ENCODE results near the gene PRPF6. TPM values are rescaled to one million over a fixed set of nuclear protein-coding genes. Genes with fewer than 3 reads are reported as not detected.

Gene PRPF6
- total and polyA plus RNA-seq, 2 of the 13 experiments (the other 11 are each of a cell fraction or from before 2014, with no cell fraction given), result 63.7 to 101 TPM

- TF ChIP-seq CEBPB (IDR thresholded peaks at IDR 0.05; ENCODE audit: borderline replicate concordance, low read depth, low read length) (no peak), PLSCR1 (CRISPR knock-in tag; IDR thresholded peaks at IDR 0.05; ENCODE audit: borderline replicate concordance) (no peak), FOXC1 (CRISPR knock-in tag; IDR thresholded peaks at IDR 0.05; ENCODE audit: borderline replicate concordance) (0 out of 2 replicates have a peak, but pooled peaks have one; percentile 46), RORA (CRISPR knock-in tag; IDR thresholded peaks at IDR 0.05) (no peak), ZNF672 (CRISPR knock-in tag; IDR thresholded peaks at IDR 0.05) (peak; percentile 61; the same call in 1 of the 2 replicates), ELF4 (CRISPR knock-in tag; IDR thresholded peaks at IDR 0.05; ENCODE audit: borderline replicate concordance) (no peak), GPN1 (CRISPR knock-in tag; IDR thresholded peaks at IDR 0.05; ENCODE audit: borderline replicate concordance) (no peak), ZSCAN5A (CRISPR knock-in tag; IDR thresholded peaks at IDR 0.05; ENCODE audit: borderline replicate concordance) (no peak), ZNF691 (CRISPR knock-in tag; IDR thresholded peaks at IDR 0.05; ENCODE audit: borderline replicate concordance, low read depth) (peak; percentile 61; the same call in 1 of the 2 replicates), MIXL1 (CRISPR knock-in tag; IDR thresholded peaks at IDR 0.05) (no peak), EZH2 (conservative IDR thresholded peaks at IDR 0.05; ENCODE audit: low read depth, low read length) (no peak), ZBTB2 (CRISPR knock-in tag; IDR thresholded peaks at IDR 0.05; ENCODE audit: low read depth) (no peak), ZNF547 (CRISPR knock-in tag; IDR thresholded peaks at IDR 0.05) (peak; percentile 58; the same call in 1 of the 2 replicates), SP5 (CRISPR knock-in tag; IDR thresholded peaks at IDR 0.05; ENCODE audit: borderline replicate concordance, low read depth) (peak; percentile 51; the same call in 1 of the 2 replicates), FOSL2 (CRISPR knock-in tag; IDR thresholded peaks at IDR 0.05) (peak; percentile 68), NFRKB (IDR thresholded peaks at IDR 0.05) (no peak), ZNF713 (CRISPR knock-in tag; IDR thresholded peaks at IDR 0.05) (no peak), CREB1 (IDR thresholded peaks at IDR 0.05) (peak; percentile 65), CREB1 (CRISPR knock-in tag; IDR thresholded peaks at IDR 0.05) (no peak), ZFY (CRISPR knock-in tag; IDR thresholded peaks at IDR 0.05) (no peak), MXD1 (CRISPR knock-in tag; IDR thresholded peaks at IDR 0.05) (no peak), ESRRA (CRISPR knock-in tag; IDR thresholded peaks at IDR 0.05; ENCODE audit: low read depth) (peak; percentile 76), HNF1B (CRISPR knock-in tag; IDR thresholded peaks at IDR 0.05) (no peak), KDM5B (CRISPR knock-in tag; IDR thresholded peaks at IDR 0.05; ENCODE audit: borderline replicate concordance) (0 out of 2 replicates have a peak, but pooled peaks have one; percentile 54)
Observed at GRCh38 chr20:63972312-63973159, 8.4 kb upstream of the PRPF6 start (continued).

Data from HepG2 (cell line).